ENCODE measurements around the gene NUCKS1. TPM values are rescaled to one million over a fixed set of nuclear protein-coding genes. Genes with fewer than 3 reads are reported as not detected.

Gene NUCKS1
- total RNA-seq, 1 donor from 2014 or later: 180 TPM

- Mint-ChIP-seq H3K27me3 (ENCODE audit: low read depth) (no peaks in the 10 kb centered on the region), H3K36me3 (ENCODE audit: low read depth) (no peaks in the 10 kb centered on the region), H3K27ac (no peak overlapping the region), H3K4me1 (ENCODE audit: low read depth) (peaks cover 12% of the 10 kb centered on the region), H3K9me3 (no peaks in the 10 kb centered on the region), H3K4me3 (ENCODE audit: low read depth) (no peak overlapping the region)
- intact Hi-C loops (cut with micrococcal nuclease): loop anchor here (5.0 kb wide), 1 partner anchor 126 kb away; no protein-coding TSS in a partner anchor
- no peak for DNase-seq (ENCODE audit: low spot score)
These were observed 33.4 kb upstream of the NUCKS1 start for GRCh38 chr1:205783433-205783795.

GRCh38 chr1:205782627-205783432 is 32.8 kb upstream of the NUCKS1 start:
- Mint-ChIP-seq H3K4me3 (ENCODE audit: low read depth) (no peak overlapping the region), H3K27ac (peak overlapping the region; percentile 54), H3K27me3 (ENCODE audit: low read depth) (peaks cover 2% of the 10 kb centered on the region), H3K9me3 (no peaks in the 10 kb centered on the region), H3K4me1 (ENCODE audit: low read depth) (peaks cover 15% of the 10 kb centered on the region), H3K36me3 (ENCODE audit: low read depth) (no peaks in the 10 kb centered on the region)
- no peak for DNase-seq (ENCODE audit: low spot score)
- intact Hi-C loops (cut with micrococcal nuclease): loop anchor here (5.0 kb wide), 1 partner anchor 126 kb away; no protein-coding TSS in a partner anchor

GRCh38 chr1:205780335-205780734 is 30.4 kb upstream of the NUCKS1 start:
- Mint-ChIP-seq H3K27ac (no peak overlapping the region), H3K4me3 (ENCODE audit: low read depth) (no peak overlapping the region), H3K36me3 (ENCODE audit: low read depth) (peaks cover 1% of the 10 kb centered on the region), H3K27me3 (ENCODE audit: low read depth) (peaks cover 4% of the 10 kb centered on the region), H3K9me3 (no peaks in the 10 kb centered on the region), H3K4me1 (ENCODE audit: low read depth) (peaks cover 25% of the 10 kb centered on the region)
- intact Hi-C loops (cut with micrococcal nuclease): loop anchor here (5.0 kb wide), 1 partner anchor 123 kb away; no protein-coding TSS in a partner anchor
- DNase-seq (ENCODE audit: low spot score): no peak

GRCh38 chr1:205777994-205778393 is 28.0 kb upstream of the NUCKS1 start:
- no peak overlapping the region for H3K4me3 Mint-ChIP-seq (ENCODE audit: low read depth)
- H3K27ac Mint-ChIP-seq: no peak overlapping the region
- peaks cover 9% of the 10 kb centered on the region for H3K36me3 Mint-ChIP-seq (ENCODE audit: low read depth)
- H3K4me1 Mint-ChIP-seq (ENCODE audit: low read depth): peaks cover 39% of the 10 kb centered on the region
- no peak for DNase-seq (ENCODE audit: low spot score)
- no peaks in the 10 kb centered on the region for H3K9me3 Mint-ChIP-seq
- intact Hi-C loops (cut with micrococcal nuclease): no loop called here
- peaks cover 4% of the 10 kb centered on the region for H3K27me3 Mint-ChIP-seq (ENCODE audit: low read depth)

GRCh38 chr1:205775717-205776056 is 25.7 kb upstream of the NUCKS1 start:
- Mint-ChIP-seq H3K4me1 (ENCODE audit: low read depth) (peaks cover 51% of the 10 kb centered on the region), H3K27me3 (ENCODE audit: low read depth) (peaks cover 4% of the 10 kb centered on the region), H3K4me3 (ENCODE audit: low read depth) (peak overlapping the region; percentile 96), H3K27ac (peak overlapping the region; percentile 93), H3K36me3 (ENCODE audit: low read depth) (peaks cover 30% of the 10 kb centered on the region), H3K9me3 (no peaks in the 10 kb centered on the region)
- intact Hi-C loops (cut with micrococcal nuclease): loop anchor here (2.0 kb wide), 1 partner anchor 57 kb away; no protein-coding TSS in a partner anchor
- DNase-seq (ENCODE audit: low spot score): no peak

GRCh38 chr1:205775015-205775716 is 25.2 kb upstream of the NUCKS1 start, which contains the start of gene RAB29:
Gene RAB29, minus strand, starts transcription at chr1:205775482. Its CDS starts 526 bp downstream, at chr1:205774956.
- H3K9me3 Mint-ChIP-seq: no peaks in the 10 kb centered on the region
- H3K27ac Mint-ChIP-seq: peak within 1 kb of the TSS; percentile 93
- peaks cover 51% of the 10 kb centered on the region for H3K4me1 Mint-ChIP-seq (ENCODE audit: low read depth)
- H3K27me3 Mint-ChIP-seq (ENCODE audit: low read depth): peaks cover 4% of the 10 kb centered on the region
- peak; percentile 81 for DNase-seq (ENCODE audit: low spot score)
- peaks cover 35% of the 10 kb centered on the region for H3K36me3 Mint-ChIP-seq (ENCODE audit: low read depth)
- peak within 1 kb of the TSS; percentile 96 for H3K4me3 Mint-ChIP-seq (ENCODE audit: low read depth)
- intact Hi-C loops (cut with micrococcal nuclease): loop anchor here (2.0 kb wide), 1 partner anchor 56 kb away; no protein-coding TSS in a partner anchor

- peak overlapping the region; percentile 96 for H3K4me3 Mint-ChIP-seq (ENCODE audit: low read depth)
- no peak for DNase-seq (ENCODE audit: low spot score)
- intact Hi-C loops (cut with micrococcal nuclease): loop anchor here (2.0 to 5.0 kb wide), 2 partner anchors 56 to 142 kb away; partner anchors contain the start of gene ELK4
- H3K27ac Mint-ChIP-seq: peak overlapping the region; percentile 93
- no peaks in the 10 kb centered on the region for H3K9me3 Mint-ChIP-seq
- peaks cover 43% of the 10 kb centered on the region for H3K36me3 Mint-ChIP-seq (ENCODE audit: low read depth)
- H3K4me1 Mint-ChIP-seq (ENCODE audit: low read depth): peaks cover 53% of the 10 kb centered on the region
- peaks cover 4% of the 10 kb centered on the region for H3K27me3 Mint-ChIP-seq (ENCODE audit: low read depth)
These were observed 24.4 kb upstream of the NUCKS1 start for GRCh38 chr1:205774198-205775014.

GRCh38 chr1:205772607-205773032 is 22.6 kb upstream of the NUCKS1 start:
- no peak for DNase-seq (ENCODE audit: low spot score)
- H3K4me1 Mint-ChIP-seq (ENCODE audit: low read depth): peaks cover 50% of the 10 kb centered on the region
- peaks cover 54% of the 10 kb centered on the region for H3K36me3 Mint-ChIP-seq (ENCODE audit: low read depth)
- H3K4me3 Mint-ChIP-seq (ENCODE audit: low read depth): peak overlapping the region; percentile 96
- intact Hi-C loops (cut with micrococcal nuclease): loop anchor here (1.0 to 5.0 kb wide), 4 partner anchors 22 to 140 kb away; partner anchors contain the start of genes ELK4, NUCKS1 and SLC41A1
- peaks cover 1% of the 10 kb centered on the region for H3K27me3 Mint-ChIP-seq (ENCODE audit: low read depth)
- no peaks in the 10 kb centered on the region for H3K9me3 Mint-ChIP-seq
- peak overlapping the region; percentile 54 for H3K27ac Mint-ChIP-seq

- no peak overlapping the region for H3K4me3 Mint-ChIP-seq (ENCODE audit: low read depth)
- H3K9me3 Mint-ChIP-seq: no peaks in the 10 kb centered on the region
- H3K4me1 Mint-ChIP-seq (ENCODE audit: low read depth): peaks cover 46% of the 10 kb centered on the region
- H3K27ac Mint-ChIP-seq: no peak overlapping the region
- no peak for DNase-seq (ENCODE audit: low spot score)
- peaks cover 59% of the 10 kb centered on the region for H3K36me3 Mint-ChIP-seq (ENCODE audit: low read depth)
- intact Hi-C loops (cut with micrococcal nuclease): loop anchor here (5.0 kb wide), 1 partner anchor 138 kb away; the partner anchor contains the start of gene ELK4
- no peaks in the 10 kb centered on the region for H3K27me3 Mint-ChIP-seq (ENCODE audit: low read depth)
These were observed 20.6 kb upstream of the NUCKS1 start for GRCh38 chr1:205770618-205771017.

- no peak for DNase-seq (ENCODE audit: low spot score)
- no peak overlapping the region for H3K4me3 Mint-ChIP-seq (ENCODE audit: low read depth)
- peaks cover 41% of the 10 kb centered on the region for H3K4me1 Mint-ChIP-seq (ENCODE audit: low read depth)
- intact Hi-C loops (cut with micrococcal nuclease): loop anchor here (5.0 kb wide), 1 partner anchor 138 kb away; the partner anchor contains the start of gene ELK4
- H3K9me3 Mint-ChIP-seq: no peaks in the 10 kb centered on the region
- no peak overlapping the region for H3K27ac Mint-ChIP-seq
- no peaks in the 10 kb centered on the region for H3K27me3 Mint-ChIP-seq (ENCODE audit: low read depth)
- peaks cover 56% of the 10 kb centered on the region for H3K36me3 Mint-ChIP-seq (ENCODE audit: low read depth)
These were observed 19.8 kb upstream of the NUCKS1 start for GRCh38 chr1:205769641-205770365.

- Mint-ChIP-seq H3K4me3 (ENCODE audit: low read depth) (no peak overlapping the region), H3K36me3 (ENCODE audit: low read depth) (peaks cover 42% of the 10 kb centered on the region), H3K4me1 (ENCODE audit: low read depth) (peaks cover 24% of the 10 kb centered on the region), H3K27ac (no peak overlapping the region), H3K27me3 (ENCODE audit: low read depth) (no peaks in the 10 kb centered on the region), H3K9me3 (no peaks in the 10 kb centered on the region)
- intact Hi-C loops (cut with micrococcal nuclease): no loop called here
- DNase-seq (ENCODE audit: low spot score): no peak
These were observed 17.3 kb upstream of the NUCKS1 start for GRCh38 chr1:205767248-205767647.

Measured in activated T-helper 2 cell treated with anti-CD3 and anti-CD28 coated beads, Interferon-gamma antibody, Interleukin-2, Interleukin-4, amounts not matched to agents 10 μg/mL and 5 μg/mL and 100 μg/mL, durations not matched to agents 14 hours and 24 hours and 36 hours (primary cell).